GM18861 (cell line): Measurements from ENCODE around the gene PARVG.

Source experiments
- ATAC-seq: cut with Tn5 transposase; IDR thresholded peaks from one replicate; pipeline ENCODE4 v1.9.1; 2021; ENCODE audit not compliant: unreplicated experiment

The PARVG gene

DNA sequence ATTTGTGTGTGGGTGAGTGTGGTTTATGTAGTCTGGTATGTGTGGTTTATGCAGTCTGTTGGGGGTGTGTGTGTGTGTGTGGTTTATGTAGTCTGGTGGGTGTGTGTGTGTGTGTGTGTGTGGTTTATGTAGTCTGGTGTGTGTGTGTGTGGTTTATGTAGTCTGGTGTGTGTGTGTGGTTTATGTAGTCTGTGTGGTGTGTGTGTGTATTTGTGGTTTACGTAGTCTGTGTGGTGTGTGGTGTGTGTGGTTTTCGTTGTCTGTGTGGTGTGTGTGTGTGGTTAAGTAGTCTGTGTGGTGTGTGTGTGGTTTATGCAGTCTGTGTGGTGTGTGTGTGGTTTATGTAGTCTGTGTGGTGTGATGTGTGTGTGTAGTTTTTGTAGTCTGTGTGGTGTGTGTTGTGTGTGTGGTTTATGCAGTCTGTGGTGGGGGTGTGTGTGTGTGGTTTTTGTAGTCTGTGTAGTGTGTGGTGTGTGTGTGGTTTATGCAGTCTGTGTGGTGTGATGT, 26.2 kb upstream of the PARVG start:
- ATAC-seq = no peak

DNA sequence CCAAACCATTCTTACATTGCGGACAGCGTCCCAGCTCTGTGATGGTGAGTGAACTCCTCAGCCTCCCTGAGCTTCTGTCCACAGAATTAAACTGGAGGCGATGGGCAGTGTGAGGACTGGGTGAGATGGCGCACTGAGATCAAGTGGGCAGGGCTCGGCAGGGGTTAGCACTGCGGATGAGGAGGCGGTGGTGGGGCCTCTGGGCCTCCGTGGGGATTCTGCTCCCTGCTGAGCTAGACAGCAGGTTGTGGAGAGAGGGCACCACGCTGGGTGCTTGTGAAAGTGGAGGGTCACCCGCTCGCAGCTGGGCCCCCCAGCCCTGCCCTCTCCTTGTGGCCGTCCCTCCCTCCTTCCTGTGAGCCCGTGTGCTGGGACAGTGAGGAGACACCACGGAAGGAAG, 25.6 kb upstream of the PARVG start:
- ATAC-seq = no peak

DNA sequence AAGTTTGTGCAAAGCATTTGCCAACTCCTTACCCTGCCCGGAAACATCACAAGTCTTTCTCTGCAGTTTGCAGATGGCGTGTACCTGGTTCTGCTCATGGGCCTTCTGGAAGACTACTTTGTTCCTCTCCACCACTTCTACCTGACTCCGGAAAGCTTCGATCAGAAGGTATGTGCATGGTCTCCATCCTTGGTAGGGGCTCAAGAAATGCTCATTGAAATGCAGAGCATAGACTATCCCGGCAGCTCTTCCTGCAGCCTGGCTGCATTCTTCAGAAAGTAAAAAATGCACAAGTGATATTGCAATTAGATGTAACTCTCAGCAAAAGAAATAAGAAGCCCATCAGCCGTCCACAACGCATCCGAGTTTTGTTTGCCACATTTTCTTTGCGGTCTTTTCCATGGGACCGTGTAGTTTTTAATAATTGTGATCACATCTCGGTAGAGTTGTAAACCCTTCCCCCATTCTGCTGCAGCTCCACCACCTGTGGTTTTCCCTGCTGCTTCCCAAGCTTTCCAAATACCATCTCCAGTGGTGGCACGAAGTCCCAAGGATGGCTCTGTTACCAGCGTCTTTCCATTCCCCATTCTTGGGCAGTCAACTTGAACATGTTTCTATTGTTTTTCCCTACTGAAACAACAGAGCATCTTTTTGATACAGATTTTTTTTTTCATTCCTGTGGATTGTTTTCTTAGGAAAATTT, 22.7 kb upstream of the PARVG start:
- no peak for ATAC-seq

DNA sequence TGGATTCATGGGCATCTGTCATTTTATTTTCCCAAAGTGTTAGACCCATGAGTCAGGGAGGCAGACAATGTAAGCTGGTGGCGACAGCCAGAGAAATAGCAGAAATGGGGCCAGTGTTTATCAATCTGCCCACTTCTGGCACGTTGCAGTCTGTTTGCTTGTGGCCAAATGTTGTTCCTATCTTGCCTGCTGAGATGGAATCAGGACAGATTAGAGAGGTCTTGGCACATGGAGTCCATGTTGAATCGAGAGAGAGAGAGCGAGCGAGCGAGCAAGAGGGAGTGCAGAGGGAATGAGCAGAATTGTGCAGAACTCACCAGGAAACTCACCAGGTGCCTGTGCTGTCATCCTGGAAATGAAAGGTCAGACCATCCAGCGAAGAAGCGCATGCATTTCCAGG, 21.9 kb upstream of the PARVG start:
- ATAC-seq = no peak

DNA sequence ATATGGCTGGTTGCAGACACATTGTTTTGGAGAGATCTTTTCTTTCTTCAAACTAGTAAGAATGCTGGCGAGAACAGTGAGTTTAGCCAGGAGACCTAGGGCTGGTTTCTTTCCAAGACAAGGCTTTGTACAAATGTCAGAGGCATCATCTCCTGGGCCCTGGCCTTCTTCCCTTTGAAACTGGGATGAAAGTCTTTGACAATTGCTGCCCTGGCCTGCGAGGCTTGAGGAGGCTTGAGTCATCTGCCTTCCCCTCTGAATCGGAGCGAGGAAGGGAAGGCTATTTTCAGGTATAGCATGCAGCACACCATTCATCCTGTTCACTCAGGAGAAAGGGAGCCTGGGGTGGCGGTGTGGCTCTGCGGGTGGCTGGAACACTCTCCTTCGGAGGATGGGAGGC, 21.5 kb upstream of the PARVG start:
- no peak for ATAC-seq

DNA sequence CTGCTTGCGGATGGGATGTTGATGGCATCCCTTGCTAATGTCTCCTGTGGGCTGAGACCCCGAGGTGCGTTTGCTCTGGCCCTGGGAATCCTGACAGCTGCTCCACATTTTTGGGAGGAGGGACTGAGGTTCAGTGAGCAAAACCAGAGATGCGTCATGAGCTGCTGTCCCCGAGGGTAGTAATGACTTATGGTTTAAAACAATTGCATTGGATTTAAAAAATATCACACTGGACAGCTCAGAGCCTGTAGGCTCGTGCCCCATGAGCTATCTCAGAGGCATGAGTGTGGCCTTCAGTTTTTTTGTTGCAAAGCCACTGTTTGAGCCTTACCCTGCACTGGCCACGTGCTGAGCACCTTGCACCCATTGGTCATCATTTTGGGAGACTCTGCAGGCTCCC, 20.9 kb upstream of the PARVG start:
- no peak for ATAC-seq

DNA sequence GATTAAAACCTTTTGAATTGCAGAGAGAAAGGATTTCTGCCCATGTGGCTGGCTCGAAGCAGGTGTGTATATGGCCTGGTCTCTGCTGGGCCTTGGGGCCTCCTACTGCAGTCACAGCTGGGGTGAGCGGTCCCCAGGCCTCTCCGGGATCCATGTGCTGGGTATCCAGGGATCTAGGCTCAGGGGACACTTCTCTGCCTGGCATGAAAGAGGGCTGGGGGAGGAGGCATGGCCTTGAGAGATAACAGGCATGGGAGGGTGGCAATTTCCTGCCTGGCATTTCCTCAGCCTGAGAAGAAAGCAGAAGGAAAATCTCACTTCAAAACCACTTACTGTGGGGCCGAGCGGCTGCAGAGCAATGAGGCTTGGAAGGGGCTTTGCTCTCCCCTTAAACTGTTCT, 20.3 kb upstream of the PARVG start:
- ATAC-seq = no peak

DNA sequence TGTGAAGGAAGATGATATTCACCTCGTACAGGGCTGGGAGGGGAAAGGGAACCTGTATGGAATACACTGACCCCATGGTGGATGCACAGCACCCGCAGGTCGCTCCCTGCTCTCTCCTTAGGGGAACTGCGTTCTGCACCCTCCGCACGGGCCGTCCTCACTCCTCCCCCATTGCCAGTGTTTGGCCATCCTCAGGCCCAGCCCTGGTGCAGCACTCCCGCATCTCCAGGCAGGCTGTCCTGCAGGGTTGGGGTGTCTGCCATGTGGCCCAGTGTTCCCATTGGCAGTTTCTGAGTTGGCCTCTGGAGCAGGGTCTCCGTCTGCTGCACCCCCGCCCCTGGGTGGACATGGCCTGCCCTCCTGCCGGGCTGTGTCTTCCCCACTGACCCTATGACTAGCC, 19.1 kb upstream of the PARVG start:
- ATAC-seq = no peak

DNA sequence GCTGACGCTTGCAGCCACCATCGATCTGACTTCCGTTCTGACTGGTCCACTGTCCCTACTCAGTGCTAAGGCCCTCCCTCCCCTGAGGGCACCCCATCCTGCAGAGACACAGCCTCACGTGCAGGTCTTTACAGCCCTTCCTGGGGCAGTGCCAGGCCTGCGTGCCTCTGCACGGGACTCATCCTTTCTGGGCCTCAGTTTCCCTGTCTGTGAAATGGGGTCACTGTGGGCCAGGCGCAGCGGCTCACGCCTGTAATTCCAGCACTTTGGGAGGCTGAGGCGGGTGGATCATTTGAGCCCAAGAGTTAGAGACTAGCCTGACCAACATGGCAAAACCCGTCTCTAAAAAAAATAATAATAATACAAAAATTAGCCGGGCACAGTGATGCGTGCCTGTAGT, 17.8 kb upstream of the PARVG start:
- ATAC-seq = no peak

DNA sequence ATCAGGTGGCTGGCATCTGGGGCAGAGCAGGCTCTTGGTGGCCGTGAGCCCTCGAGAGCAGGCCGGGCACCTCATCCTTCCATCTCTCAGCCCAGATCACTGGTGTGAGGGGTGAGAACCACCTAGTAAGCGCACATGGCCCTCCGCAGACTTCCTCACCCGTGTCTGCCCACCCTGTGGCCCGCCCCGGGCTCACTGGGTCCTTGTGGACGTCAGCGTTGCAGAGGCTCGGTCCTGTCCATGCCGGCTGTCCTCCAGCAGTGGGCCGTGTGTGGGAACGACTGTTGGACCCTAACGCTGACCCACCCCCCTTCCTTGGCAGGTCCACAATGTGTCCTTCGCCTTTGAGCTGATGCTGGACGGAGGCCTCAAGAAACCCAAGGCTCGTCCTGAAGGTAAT, 17.2 kb upstream of the PARVG start:
- ATAC-seq = no peak

DNA sequence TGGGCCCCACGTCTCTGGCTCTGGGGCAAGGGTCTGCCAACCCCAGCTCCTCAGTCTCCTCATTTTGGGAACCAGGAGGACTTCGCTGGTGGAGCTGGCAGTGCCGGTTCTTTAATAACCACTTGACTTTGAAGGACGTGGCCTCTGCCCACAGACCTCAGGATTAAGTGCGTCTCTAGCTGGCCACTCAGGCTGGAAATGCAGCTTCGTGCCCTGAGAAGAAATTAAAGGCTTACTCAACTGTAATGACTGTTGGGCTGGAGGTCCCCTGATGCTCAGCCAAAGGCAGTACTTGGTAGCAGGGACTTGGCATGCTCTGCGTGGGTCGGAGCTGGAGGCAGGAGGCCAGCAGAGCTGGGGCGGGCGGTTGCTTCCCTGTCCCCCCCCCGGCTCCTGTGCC, 16.7 kb upstream of the PARVG start:
- ATAC-seq = no peak

DNA sequence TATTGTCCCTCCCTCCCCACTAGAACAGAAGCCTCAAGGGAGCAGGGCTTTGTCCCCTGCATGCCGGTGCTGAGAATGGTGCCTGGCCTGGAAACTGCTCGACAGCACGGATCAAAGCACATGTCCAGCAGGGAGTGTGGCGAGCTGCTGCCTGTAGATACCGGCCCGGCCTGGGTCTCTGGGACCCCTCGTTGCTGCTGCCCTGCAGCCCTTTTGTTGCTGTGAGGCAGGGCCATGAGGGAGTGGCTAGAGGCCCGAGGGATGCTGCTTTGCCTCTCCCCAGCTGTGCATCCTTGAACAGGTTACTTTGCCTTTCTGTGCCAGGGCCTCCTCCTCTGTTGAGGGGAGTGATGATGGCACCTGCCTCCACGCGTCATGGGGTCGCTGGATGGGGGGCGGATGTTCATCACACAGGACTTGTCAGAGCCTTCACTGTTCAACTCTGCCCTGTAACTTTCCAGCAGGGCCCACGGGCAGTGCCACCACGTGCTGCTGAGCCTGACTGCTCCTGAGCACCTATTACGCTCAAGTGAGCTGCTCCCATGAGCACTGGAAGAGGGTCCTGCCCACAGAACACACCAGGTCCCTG, 15.3 kb upstream of the PARVG start:
- no peak for ATAC-seq

DNA sequence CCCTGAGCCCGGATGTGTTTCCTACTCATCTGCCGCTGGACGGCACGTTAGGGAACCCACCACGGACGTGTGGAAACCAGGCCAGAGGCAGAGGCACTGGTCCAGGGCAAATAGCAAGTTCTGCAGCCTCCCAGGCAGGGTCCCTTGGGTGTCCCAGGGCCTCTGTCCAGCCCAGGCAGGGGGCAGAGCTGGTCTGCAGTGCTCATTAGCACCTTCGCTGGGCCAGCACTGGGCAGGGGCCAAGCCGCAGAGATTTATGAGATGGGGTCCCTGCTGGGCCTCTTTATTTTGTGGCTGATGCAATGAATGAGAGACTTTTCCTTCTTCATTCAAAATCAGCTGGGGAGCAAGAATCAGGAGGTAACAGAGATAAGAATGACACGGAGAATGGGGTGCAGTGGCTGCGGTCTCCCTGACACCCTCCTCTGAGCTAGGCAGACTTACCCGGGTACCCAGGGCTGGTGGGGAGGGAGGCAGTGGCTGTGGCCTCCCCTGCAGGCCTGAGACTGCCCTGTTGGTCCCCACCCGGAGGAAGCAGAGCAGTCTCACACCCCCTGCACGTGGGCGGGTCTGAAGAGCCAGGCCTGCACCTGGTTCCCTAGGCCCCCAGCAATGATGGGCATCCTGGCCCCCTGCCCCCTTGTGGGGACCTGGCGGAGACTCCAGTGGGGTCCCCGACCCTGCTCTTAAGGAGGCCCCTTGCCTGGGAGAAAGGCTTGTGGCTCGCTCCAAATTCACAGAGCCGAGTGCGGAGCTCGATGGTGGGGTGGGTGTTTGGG, 14.0 kb upstream of the PARVG start:
- no peak for ATAC-seq

DNA sequence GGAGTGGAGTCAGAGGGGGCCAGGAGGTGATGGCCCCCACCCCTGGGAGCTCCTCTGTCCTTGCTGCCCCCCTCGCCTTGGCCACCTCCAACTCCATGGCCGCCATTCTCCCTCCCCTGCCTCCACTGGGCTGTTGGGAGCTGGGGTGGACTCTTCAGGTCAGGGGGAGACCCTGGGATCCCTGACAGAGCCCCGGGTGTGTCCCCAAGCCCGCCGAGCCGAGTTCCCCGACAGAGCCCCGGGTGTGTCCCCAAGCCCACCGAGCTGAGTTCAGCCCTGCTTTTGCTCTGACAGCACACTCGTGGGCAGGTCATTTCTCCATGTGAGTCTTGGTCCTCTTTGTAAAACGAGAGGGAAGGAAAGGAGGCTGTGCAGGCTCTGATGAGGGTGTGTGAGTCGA, 13.2 kb upstream of the PARVG start:
- ATAC-seq = no peak

DNA sequence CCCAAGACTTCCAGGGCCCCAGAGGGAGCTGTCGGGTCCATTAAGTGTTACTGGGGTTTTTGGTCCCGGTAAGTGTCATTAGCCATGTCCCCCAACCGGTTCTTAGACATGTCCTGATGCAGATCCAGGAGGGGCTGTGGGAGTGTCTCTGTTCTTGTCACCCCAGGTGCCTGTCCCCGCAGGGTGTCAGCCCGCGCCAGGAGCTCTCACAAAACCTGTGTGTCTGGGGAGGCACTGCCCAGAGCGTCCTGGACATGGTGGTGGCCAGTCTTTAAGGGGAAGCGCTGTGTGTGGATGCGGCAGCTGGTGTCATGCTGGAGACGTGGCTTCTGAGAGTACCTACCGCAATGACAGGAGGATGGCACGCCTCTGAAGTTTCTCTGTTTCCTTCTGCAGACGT, 12.5 kb upstream of the PARVG start:
- no peak for ATAC-seq

DNA sequence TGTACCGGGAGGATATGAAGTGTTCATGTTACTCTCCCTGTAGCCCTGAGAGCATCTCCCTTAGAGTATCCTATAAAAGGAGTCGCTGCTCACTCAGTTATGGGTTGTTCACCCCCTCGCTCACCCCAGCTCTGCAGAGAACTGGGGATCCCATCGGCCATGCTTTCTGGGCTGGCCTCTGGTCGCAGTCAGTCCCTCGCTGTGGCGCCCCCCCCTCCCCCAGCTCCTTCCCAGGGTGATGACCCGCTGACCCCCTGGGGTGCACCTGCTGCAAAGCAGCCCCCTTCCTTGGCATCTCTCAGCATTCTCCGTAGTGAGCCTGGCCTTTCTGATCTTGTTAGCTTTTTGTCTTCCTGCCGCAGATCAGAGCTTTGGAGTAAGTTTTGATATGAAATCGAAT, 10.3 kb upstream of the PARVG start:
- no peak for ATAC-seq

DNA sequence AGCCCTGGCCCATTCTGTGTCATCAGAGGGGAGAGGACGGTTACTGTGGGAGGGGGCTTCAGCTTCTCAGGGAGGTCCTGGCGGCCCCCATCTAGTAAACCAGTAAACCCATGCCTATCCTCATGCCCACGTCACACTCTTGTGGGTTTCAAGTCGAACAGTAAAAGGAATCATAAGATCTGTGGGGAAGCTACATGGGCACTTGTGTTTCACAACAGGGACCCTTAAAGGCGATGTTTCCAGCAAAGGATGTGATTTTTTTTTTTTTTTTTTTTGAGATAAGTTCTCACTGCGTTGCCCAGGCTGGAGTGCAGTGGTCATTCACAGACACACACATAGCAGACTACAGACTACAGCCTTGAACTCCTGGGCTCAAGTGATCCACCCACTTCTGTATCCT, 9.2 kb upstream of the PARVG start:
- ATAC-seq = no peak

DNA sequence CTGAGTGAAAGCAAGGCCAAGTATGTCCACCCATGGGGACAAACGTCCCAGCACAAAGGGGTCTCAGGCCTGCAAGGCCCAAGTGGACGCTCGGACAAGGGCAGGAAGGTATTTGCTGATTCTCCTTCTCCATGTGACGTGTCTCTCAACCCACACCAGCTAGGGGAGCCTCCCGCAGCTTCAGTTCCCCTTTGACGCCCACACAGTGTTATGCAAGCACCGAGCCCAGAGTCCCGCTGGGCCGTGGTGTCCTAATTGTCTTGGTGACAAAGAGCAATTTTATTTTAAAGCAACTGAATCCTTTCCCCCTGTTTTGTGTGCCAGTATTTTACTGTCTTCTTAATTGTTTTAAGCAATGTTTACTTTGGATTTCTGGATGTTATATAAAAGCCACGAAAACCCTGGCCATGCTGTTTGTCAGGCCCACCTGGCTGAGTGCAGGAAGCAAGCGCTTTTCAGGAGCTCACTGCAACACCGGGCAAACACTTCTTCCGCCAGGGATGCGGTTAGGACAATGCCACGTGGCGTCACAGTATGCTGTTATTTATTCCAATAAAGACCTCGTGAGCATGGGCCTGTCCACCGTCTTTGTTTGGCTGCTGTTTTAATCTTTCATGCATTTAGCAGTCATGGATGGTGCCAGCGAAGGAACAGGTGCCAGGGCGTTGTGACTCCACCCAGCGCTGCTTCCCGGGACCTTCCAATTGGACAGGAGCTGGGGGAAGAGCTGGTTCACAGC, 8.2 kb upstream of the PARVG start:
- peak; percentile 57 for ATAC-seq

DNA sequence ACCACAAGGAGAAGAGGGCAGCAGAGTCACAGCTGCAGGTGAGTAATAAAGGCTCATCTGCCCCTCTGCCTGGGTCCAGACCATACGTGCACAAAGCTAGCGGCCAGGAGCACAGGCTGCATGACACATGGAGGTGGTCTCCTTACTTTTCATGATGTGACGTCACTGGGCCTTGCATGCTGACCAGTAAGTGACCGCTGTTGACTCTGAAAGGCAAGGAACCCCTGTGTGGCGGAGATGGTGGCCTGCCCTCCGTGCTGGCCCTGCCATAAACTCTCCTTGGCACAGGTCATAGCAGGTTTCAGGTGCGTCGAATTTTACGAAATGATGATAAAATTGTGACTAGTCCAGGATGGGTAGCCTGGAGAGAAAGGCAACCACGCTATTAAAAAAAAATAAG, 7.6 kb upstream of the PARVG start:
- no peak for ATAC-seq

DNA sequence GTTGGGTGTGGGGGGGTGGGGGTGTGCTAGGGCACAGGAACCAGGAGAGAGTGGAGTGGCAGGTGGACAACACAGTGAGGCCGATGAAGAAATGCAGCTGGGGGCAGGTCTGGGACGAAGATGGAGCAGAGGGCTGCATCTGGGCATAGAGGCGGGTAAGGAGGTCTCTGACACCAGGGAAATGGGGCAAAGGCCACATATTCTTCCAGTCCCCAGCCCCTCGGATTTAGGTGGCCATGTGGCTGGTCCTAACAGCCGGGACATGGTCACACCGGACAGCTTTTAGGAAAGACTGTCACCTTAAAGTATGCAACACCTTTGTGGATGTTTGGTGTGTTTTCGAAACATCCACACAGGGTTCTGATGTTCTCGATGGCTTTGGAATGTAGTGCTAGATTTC, 5.0 kb upstream of the PARVG start:
- no peak for ATAC-seq

DNA sequence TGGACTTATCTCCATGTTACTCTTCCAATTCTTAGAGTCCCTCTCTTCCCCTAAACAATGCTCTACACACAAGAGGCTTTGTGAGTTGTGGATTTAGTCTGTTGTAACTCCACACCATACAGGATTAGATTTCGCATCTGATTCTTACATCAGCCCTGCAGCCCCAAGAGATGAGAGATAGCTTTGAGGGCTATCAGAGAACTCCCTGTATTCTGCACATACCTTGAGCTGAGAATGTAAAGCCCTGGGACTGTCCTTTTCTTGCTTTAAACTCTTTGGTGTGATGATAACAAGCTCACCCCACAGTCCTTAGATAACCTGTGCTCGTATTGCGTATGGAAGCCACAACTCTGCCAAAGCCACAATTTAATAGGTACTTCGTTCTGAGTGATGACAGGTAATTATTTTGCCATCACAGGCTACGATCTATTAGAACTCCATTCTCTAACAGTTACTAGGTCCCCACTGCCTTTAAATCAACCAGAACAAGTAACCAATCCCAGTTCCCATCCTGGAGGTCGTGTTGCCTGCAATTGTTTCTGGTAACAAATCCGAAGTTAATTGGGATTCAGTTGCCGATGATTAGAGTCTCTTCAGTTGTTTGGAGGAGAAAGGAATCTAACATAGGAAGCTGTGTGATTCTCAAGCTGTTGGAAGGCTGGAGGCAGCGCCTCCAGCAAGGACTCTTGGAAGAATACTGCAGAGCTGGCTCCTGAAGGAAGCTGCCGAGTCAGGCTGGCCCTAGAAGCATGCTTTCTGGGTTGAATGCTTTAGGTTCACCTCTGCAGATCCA, 1.3 kb upstream of the PARVG start:
- ATAC-seq = no peak
